ENCODE measurements around the gene CAMK2G. TPM values are rescaled to one million over a fixed set of nuclear protein-coding genes. Genes with fewer than 3 reads are reported as not detected.

CAMK2G gene
- total RNA-seq, 2 donors from 2014 or later, result 40.0 to 45.8 TPM

DNA sequence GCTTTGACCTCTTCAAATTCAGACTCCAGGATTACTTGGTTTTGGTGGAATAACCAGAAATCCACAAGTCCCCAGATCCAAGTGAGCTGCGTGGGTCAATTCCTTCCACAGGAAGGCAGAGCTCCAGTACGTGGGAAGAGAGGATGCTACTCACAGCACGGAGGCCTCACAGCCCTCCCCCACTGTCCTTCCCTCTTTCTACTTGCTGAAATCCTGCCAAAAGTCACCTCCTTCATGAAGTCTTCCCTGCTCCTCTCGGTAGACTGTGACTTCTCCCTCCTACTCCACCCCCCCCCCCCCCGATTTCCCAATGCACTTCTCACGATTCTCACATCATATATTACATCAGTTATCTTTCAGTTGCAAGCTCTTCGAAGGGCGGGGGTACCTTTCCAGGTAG is 12.3 kb downstream of the CAMK2G start:
- TF ChIP-seq, protein P1, sequence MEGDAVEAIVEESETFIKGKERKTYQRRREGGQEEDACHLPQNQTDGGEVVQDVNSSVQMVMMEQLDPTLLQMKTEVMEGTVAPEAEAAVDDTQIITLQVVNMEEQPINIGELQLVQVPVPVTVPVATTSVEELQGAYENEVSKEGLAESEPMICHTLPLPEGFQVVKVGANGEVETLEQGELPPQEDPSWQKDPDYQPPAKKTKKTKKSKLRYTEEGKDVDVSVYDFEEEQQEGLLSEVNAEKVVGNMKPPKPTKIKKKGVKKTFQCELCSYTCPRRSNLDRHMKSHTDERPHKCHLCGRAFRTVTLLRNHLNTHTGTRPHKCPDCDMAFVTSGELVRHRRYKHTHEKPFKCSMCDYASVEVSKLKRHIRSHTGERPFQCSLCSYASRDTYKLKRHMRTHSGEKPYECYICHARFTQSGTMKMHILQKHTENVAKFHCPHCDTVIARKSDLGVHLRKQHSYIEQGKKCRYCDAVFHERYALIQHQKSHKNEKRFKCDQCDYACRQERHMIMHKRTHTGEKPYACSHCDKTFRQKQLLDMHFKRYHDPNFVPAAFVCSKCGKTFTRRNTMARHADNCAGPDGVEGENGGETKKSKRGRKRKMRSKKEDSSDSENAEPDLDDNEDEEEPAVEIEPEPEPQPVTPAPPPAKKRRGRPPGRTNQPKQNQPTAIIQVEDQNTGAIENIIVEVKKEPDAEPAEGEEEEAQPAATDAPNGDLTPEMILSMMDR (IDR thresholded peaks at IDR 0.05), result no peak
- intact Hi-C loops (cut with DNase I), result no loop called here
- Histone ChIP-seq H3K9me3 (no peaks in the 10 kb centered on the region), H3K4me1 (peaks cover 9% of the 10 kb centered on the region), H3K27ac (no peak overlapping the region), H3K4me3 (no peak overlapping the region), H3K27me3 (no peaks in the 10 kb centered on the region), H3K36me3 (no peaks in the 10 kb centered on the region), H3K9ac (ENCODE audit: low read depth in 2 of 2, low read length in 2 of 2) (no peak overlapping the region)
- no peak for DNase-seq

DNA sequence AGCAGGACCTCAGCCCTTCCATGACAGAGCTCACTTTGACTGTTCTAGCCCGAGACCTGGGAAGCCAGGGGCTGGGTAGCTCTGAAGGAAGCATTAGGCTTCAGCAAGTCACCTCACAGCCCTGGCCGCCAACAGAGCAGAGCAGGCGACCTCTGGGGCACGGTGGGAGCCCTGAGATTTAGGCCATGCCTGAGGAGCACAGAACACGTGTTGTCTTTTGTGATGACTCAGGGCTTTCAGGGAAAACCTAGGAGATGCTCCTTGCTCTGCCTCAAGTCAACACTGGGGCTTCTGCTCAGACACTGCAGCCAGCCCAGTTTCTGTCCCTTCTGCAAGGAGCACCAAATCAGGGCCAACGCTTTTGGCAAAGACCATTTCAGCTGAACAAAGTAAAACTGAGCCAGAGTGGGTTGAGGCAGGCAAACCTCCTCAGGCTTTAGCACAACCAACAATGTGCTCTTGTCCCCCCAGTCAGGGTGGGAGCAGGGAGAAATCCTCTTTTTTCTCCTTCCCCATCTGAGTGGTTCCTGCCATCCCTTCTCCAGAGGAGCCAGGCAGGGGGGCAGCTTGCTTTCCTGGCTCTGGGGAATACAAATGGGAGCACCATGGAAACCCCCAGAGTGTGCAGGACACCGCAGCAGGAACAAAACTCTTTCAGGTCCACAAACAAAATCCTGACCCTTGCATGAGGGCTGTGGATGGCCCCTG is 14.4 kb downstream of the CAMK2G start:
- Histone ChIP-seq H3K36me3 (no peaks in the 10 kb centered on the region), H3K9ac (ENCODE audit: low read depth in 2 of 2, low read length in 2 of 2) (peak overlapping the region in 1 of 2 donors; percentile 50), H3K4me1 (peaks cover 2% of the 10 kb centered on the region), H3K4me3 (no peak overlapping the region), H3K9me3 (no peaks in the 10 kb centered on the region), H3K27me3 (no peaks in the 10 kb centered on the region), H3K27ac (no peak overlapping the region)
- intact Hi-C loops (cut with DNase I), result no loop called here
- TF ChIP-seq, protein P1 (IDR thresholded peaks at IDR 0.05), result no peak
- DNase-seq, result no peak

DNA sequence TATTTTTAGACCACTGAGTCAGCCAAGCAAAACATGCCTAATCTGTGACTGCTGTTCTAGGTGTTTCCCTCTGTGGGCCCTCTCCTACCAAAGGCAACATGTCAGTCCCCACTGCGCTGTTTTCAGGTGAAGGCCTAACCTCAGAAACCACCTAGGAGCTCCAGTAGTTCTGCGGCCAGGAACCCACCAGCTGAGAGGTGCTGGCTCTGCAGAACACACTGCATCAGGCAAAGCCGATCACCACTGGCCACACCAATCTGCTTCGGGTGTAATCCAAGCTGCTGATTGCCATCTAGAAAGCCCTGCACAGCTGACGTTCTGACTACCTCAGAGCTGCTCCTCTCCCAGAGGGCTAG is 14.9 kb downstream of the CAMK2G start:
- Histone ChIP-seq H3K27ac (no peak overlapping the region), H3K36me3 (no peaks in the 10 kb centered on the region), H3K27me3 (no peaks in the 10 kb centered on the region), H3K9ac (ENCODE audit: low read depth in 2 of 2, low read length in 2 of 2) (no peak overlapping the region), H3K4me3 (no peak overlapping the region), H3K4me1 (peaks cover 3% of the 10 kb centered on the region), H3K9me3 (no peaks in the 10 kb centered on the region)
- intact Hi-C loops (cut with DNase I), result no loop called here
- TF ChIP-seq, protein P1 (IDR thresholded peaks at IDR 0.05), result no peak
- DNase-seq, result no peak

DNA sequence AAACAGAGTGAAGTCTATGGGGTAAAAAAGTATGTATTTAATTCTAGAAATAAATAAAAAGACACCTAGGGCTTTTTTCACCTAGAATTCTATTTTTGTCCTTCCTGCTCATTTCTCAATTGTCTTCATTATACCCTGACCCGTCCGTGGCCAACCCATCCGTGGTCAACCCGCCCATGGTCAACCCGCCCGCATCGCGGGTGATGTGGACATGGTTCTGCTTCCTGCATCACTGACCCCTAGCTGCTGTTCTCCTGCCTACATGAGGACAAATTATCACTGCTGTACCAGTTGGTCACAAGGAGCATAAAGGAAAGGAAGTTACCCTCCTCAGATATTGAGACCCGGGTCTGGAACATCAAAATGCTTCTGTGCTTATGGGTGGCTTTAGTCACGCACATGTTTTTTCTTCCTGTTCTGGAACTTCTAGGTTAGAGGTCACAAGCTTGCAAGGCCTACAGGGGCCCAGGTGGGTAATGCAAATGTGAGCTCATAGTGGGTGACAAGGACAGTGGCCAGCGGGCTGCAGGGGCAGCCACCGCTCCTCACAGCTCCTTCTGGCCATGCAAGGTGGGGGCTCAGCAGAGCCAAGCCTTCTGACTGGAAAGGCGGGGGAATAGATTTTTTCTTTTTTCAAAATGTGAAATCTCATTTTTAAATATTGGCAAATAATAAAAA is 15.5 kb downstream of the CAMK2G start:
- Histone ChIP-seq H3K4me3 (no peak overlapping the region), H3K36me3 (no peaks in the 10 kb centered on the region), H3K4me1 (peaks cover 3% of the 10 kb centered on the region), H3K27me3 (no peaks in the 10 kb centered on the region), H3K27ac (no peak overlapping the region), H3K9ac (ENCODE audit: low read depth in 2 of 2, low read length in 2 of 2) (no peak overlapping the region), H3K9me3 (no peaks in the 10 kb centered on the region)
- TF ChIP-seq, protein P1 (IDR thresholded peaks at IDR 0.05), result no peak
- intact Hi-C loops (cut with DNase I), result no loop called here
- DNase-seq, result no peak

DNA sequence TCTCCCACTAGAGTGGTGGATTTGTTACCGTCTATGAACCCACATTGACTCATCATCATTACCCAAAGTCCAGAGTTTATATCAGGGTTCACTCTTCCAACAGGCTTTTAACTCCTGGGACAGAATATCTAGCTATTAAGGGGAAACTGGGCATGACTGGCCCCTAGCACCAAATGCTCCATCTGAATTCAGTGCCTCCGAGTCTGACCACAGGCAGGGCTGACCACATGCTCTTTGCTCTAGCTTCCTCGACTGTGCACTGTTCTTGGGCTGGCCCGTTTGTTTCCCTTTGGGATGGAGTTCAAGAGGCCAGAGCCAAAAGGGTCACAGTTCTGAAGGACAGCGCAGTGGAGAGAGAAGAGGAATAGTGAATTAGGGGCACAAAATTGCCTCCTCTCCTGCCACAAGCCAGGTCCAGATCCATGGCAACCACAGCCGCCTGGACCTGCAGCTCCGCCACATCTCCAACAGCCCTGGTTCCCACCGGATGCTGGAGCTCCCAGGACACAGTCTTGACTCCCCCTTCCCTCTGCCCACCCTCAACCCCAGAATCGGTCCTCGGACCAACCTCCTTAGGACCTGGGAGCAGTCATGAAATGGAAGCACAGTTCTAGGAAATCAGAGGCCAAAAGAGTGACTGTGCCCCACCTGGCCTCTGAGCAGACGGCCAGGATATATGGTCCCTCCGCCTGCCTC is 16.2 kb downstream of the CAMK2G start:
- H3K36me3 ChIP-seq, result no peaks in the 10 kb centered on the region
- H3K27ac ChIP-seq, result no peak overlapping the region
- no peak for DNase-seq

More for the DNA sequence above, 16.2 kb downstream of the CAMK2G start:
- Histone ChIP-seq H3K27me3 (no peaks in the 10 kb centered on the region), H3K9me3 (no peaks in the 10 kb centered on the region), H3K9ac (ENCODE audit: low read depth in 2 of 2, low read length in 2 of 2) (no peak overlapping the region), H3K4me1 (peaks cover 3% of the 10 kb centered on the region), H3K4me3 (no peak overlapping the region)
- TF ChIP-seq, protein P1 (IDR thresholded peaks at IDR 0.05), result no peak
- intact Hi-C loops (cut with DNase I), result no loop called here
